CD4-positive, alpha-beta T cell treated with Interferon alpha-2 for 1 hour (primary cell): ENCODE results near the gene HSD3B7.

Experiments used
- DNase-seq, 2 donors: peaks; one replicate each; pipeline ENCODE4 v3.0.0-alpha.2; 2020 to 2022

The HSD3B7 gene

GRCh38 chr16:30957456-30958174, 27.4 kb upstream of the HSD3B7 start, which contains the start of gene SETD1A:
Gene SETD1A, plus strand, starts transcription at chr16:30957754. Its CDS starts 978 bp downstream, at chr16:30958732.
- peak; percentile 96 to 97 for DNase-seq

GRCh38 chr16:30958175-30959079, 26.6 kb upstream of the HSD3B7 start:
- no peak for DNase-seq

GRCh38 chr16:30961384-30961783, 23.6 kb upstream of the HSD3B7 start:
- no peak for DNase-seq

- DNase-seq = no peak
Observed at GRCh38 chr16:30963925-30964511, 21.0 kb upstream of the HSD3B7 start.

- DNase-seq = no peak
Observed at GRCh38 chr16:30964574-30965226, 20.3 kb upstream of the HSD3B7 start.

- no peak for DNase-seq
Observed at GRCh38 chr16:30965436-30965835, 19.6 kb upstream of the HSD3B7 start.

- DNase-seq = no peak
Observed at GRCh38 chr16:30966033-30966619, 18.9 kb upstream of the HSD3B7 start.

GRCh38 chr16:30967795-30968194, 17.2 kb upstream of the HSD3B7 start:
- DNase-seq = no peak

- no peak for DNase-seq
Observed at GRCh38 chr16:30969246-30969842, 15.7 kb upstream of the HSD3B7 start.

- DNase-seq = no peak
Observed at GRCh38 chr16:30971298-30971697, 13.7 kb upstream of the HSD3B7 start.

- no peak for DNase-seq
Observed at GRCh38 chr16:30972872-30973271, 12.1 kb upstream of the HSD3B7 start.

GRCh38 chr16:30974348-30974747, 10.7 kb upstream of the HSD3B7 start:
- DNase-seq = no peak

- no peak for DNase-seq
Observed at GRCh38 chr16:30976486-30976885, 8.5 kb upstream of the HSD3B7 start.

- peak in 1 of 2 donors; percentile 25 for DNase-seq
Observed at GRCh38 chr16:30977502-30977901, 7.5 kb upstream of the HSD3B7 start.

GRCh38 chr16:30979170-30980022, 5.6 kb upstream of the HSD3B7 start:
- no peak for DNase-seq

GRCh38 chr16:30980023-30980371, 5.0 kb upstream of the HSD3B7 start:
- no peak for DNase-seq

- no peak for DNase-seq
Observed at GRCh38 chr16:30980434-30980833, 4.6 kb upstream of the HSD3B7 start.

GRCh38 chr16:30980959-30981358, 4.0 kb upstream of the HSD3B7 start:
- DNase-seq = no peak

GRCh38 chr16:30982548-30983288, 2.3 kb upstream of the HSD3B7 start:
- DNase-seq = no peak

GRCh38 chr16:30983289-30983889, 1.6 kb upstream of the HSD3B7 start:
- DNase-seq = no peak
